HepG2 (cell line): ENCODE results near the gene NSMCE1. TPM values are rescaled to one million over a fixed set of nuclear protein-coding genes. Genes with fewer than 3 reads are reported as not detected.

Source experiments
- BRCA1 ChIP-seq: sonication (generic); formaldehyde crosslinking; IDR thresholded peaks from 2 replicates; pipeline ENCODE4 v1.4.0; 2020; ENCODE audit warnings: missing genetic modification reagents
- CHD4 ChIP-seq: fragments of 200-600 bp; sonication (generic); IDR thresholded peaks from 2 replicates; pipeline ENCODE4 v1.7.0; 2017; ENCODE audit warnings: mild to moderate bottlenecking, low read length, borderline replicate concordance
- GABPA ChIP-seq, 2 experiments: IDR thresholded peaks; 2 replicates each; pipeline ENCODE4 v1.6.1; 2011 to 2016; ENCODE audit warnings: low read depth in 2 of 2, low read length in 1 of 2, missing biosample characterization in 1 of 2, missing genetic modification characterization in 1 of 2
- GATAD2A ChIP-seq: IDR thresholded peaks from 2 replicates; pipeline ENCODE4 v1.6.1; 2016
- HCFC1 ChIP-seq: fragments of 150-350 bp; IDR thresholded peaks from 2 replicates; pipeline ENCODE4 v1.6.1; 2014; ENCODE audit warnings: low read depth, low read length
- IKZF1 ChIP-seq: fragments of 450-650 bp; IDR thresholded peaks from 2 replicates; pipeline ENCODE4 v1.7.1; 2016
- KLF9 ChIP-seq: IDR thresholded peaks from 2 replicates; pipeline ENCODE4 v1.6.1; 2016; ENCODE audit warnings: low read depth
- MTF1 ChIP-seq: sonication (generic); formaldehyde crosslinking; IDR thresholded peaks from 2 replicates; pipeline ENCODE4 v1.5.0; 2020; ENCODE audit warnings: missing genetic modification reagents
- MXD4 ChIP-seq: IDR thresholded peaks from 2 replicates; pipeline ENCODE4 v1.6.1; 2016; ENCODE audit warnings: mild to moderate bottlenecking, missing biosample characterization, missing genetic modification reagents
- NONO ChIP-seq, 2 experiments: fragments of 450-650 bp in 1 of 2; sonication (generic) in 1 of 2; formaldehyde crosslinking in 1 of 2; IDR thresholded peaks in 1 of 2; conservative IDR thresholded peaks in 1 of 2; 2 replicates each; pipeline versions ENCODE4 v1.6.1 to v1.8.0; 2017 to 2022; ENCODE audit warnings: mild to moderate bottlenecking in 1 of 2, missing genetic modification reagents in 1 of 2, moderate library complexity in 1 of 2
- PCBP2 ChIP-seq: fragments of 200-400 bp; formaldehyde crosslinking; optimal IDR thresholded peaks from 2 replicates; pipeline ENCODE3; 2018; ENCODE audit warnings: low read length, low read depth; ENCODE audit not compliant: poor library complexity, severe bottlenecking
- POLR2G ChIP-seq: fragments of 200-400 bp; formaldehyde crosslinking; IDR thresholded peaks from 2 replicates; pipeline ENCODE4 v1.6.1; 2018; ENCODE audit warnings: mild to moderate bottlenecking, low read depth, low read length, moderate library complexity
- SNAPC2 ChIP-seq: sonication (generic); formaldehyde crosslinking; IDR thresholded peaks from 2 replicates; pipeline ENCODE4 v1.8.1; 2022; ENCODE audit warnings: mild to moderate bottlenecking, missing genetic modification reagents
- SOX5 ChIP-seq: IDR thresholded peaks from 2 replicates; pipeline ENCODE4 v1.6.1; 2016; ENCODE audit warnings: borderline replicate concordance
- THAP11 ChIP-seq: IDR thresholded peaks from 2 replicates; pipeline ENCODE4 v1.6.1; 2016; ENCODE audit warnings: missing biosample characterization, missing genetic modification reagents
- YEATS4 ChIP-seq: sonication (generic); formaldehyde crosslinking; IDR thresholded peaks from 2 replicates; pipeline ENCODE4 v1.4.0; 2020; ENCODE audit warnings: missing genetic modification reagents, borderline replicate concordance
- ZNF17 ChIP-seq: sonication (generic); formaldehyde crosslinking; IDR thresholded peaks from 2 replicates; pipeline ENCODE4 v1.5.0; 2020; ENCODE audit warnings: mild to moderate bottlenecking, missing genetic modification reagents
- ZNF180 ChIP-seq: sonication (generic); formaldehyde crosslinking; IDR thresholded peaks from 2 replicates; pipeline ENCODE4 v1.4.0; 2020; ENCODE audit warnings: low read depth, missing genetic modification reagents, borderline replicate concordance
- ZNF34 ChIP-seq: sonication (generic); formaldehyde crosslinking; IDR thresholded peaks from 2 replicates; pipeline ENCODE4 v1.4.0; 2020; ENCODE audit warnings: mild to moderate bottlenecking, missing genetic modification reagents, borderline replicate concordance
- ZNF674 ChIP-seq: sonication (generic); formaldehyde crosslinking; IDR thresholded peaks from 2 replicates; pipeline ENCODE4 v1.5.0; 2020; ENCODE audit warnings: low read depth, mild to moderate bottlenecking, missing genetic modification reagents
- polyA plus RNA-seq, 8 experiments: library from polyadenylated mRNA; depleted of rRNA in 3 of 8; stranded (reverse) in 7 of 8; unstranded in 1 of 8; fragments of >200 nt; fragmentation: Illumina TruSeq in 4 of 8; extraction: Trizol in 4 of 8; gene quantifications; 2 replicates each; pipeline versions ENCODE4 v1.2.1 to v1.2.3, GENCODE V29; 2011 to 2016; ENCODE audit warnings: low read depth in 4 of 8, missing spikeins in 1 of 8, mixed read lengths in 1 of 8; ENCODE audit not compliant: insufficient read depth in 1 of 8
- total RNA-seq, 5 experiments: library from RNA; depleted of rRNA; stranded (reverse); fragments of >200 nt; fragmentation: Illumina TruSeq; extraction: Trizol; gene quantifications; 2 replicates each; pipeline ENCODE4 v1.2.3, GENCODE V29; 2016; ENCODE audit warnings: low read depth in 1 of 5
- TF ChIP-seq, protein P1 (sequence below): sonication (generic); formaldehyde crosslinking; IDR thresholded peaks from 2 replicates; pipeline ENCODE4 v1.4.0; 2020; ENCODE audit warnings: mild to moderate bottlenecking, missing genetic modification reagents, borderline replicate concordance
- TF ChIP-seq, protein P2 (sequence below): sonication (generic); formaldehyde crosslinking; IDR thresholded peaks from 2 replicates; pipeline ENCODE4 v1.5.1; 2020; ENCODE audit warnings: missing genetic modification reagents, mild to moderate bottlenecking, borderline replicate concordance
- TF ChIP-seq, protein P3 (sequence below): sonication (generic); formaldehyde crosslinking; IDR thresholded peaks from 2 replicates; pipeline ENCODE4 v1.8.0; 2023; ENCODE audit warnings: mild to moderate bottlenecking, missing genetic modification reagents

The NSMCE1 gene
- total and polyA plus RNA-seq, 2 of the 13 experiments (the other 11 are each of a cell fraction or from before 2014, with no cell fraction given), result 42.7 to 52.9 TPM

DNA sequence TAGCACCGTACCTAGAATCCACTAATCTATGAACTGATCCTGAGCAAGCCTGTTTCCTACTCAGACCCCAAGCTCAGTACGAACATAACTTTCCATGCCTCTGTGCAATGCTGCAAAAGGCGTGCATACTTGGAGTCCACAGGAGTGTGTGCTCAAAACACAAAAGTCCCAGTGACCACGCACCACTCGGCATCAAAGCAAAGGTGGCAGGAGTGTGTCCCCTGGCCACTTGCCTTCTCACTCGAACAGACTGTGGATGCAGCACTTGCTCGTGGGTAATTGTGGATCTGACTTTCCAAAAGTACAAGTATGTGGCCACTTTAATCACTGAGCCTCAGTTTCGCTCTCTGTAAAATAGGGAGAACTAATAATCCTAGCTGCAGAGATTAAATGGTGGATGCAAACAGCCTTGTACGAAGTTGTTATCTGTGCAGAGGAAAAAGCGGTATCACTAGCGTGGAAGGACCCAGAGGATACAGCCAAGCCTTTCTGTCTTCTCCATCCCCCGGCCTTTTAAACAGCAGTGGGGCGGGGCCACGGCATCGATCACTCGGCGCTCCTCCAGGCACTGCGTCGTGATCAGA, 65.6 kb downstream of the NSMCE1 start (continued):
- TF ChIP-seq SNAPC2 (no peak), GABPA (IDR thresholded peaks at IDR 0.05; ENCODE audit: low read depth, low read length) (no peak), GABPA (CRISPR knock-in tag; IDR thresholded peaks at IDR 0.05; ENCODE audit: low read depth) (peak; percentile 33; the same call in 1 of the 2 replicates), ZNF180 (CRISPR knock-in tag) (no peak), ZNF674 (no peak), NONO (IDR thresholded peaks at IDR 0.05) (no peak), NONO (CRISPR knock-in tag; conservative IDR thresholded peaks at IDR 0.05) (no peak), SOX5 (CRISPR knock-in tag) (no peak), MTF1 (CRISPR knock-in tag) (no peak), MXD4 (CRISPR knock-in tag) (no peak), HCFC1 (peak; percentile 64), POLR2G (no peak), GATAD2A (peak; percentile 86; the same call in 1 of the 2 replicates), IKZF1 (no peak), PCBP2 (no peak), KLF9 (CRISPR knock-in tag) (no peak), THAP11 (CRISPR knock-in tag) (peak; percentile 94), YEATS4 (CRISPR knock-in tag) (no peak), BRCA1 (CRISPR knock-in tag) (no peak), ZNF34 (CRISPR knock-in tag) (no peak), ZNF17 (CRISPR knock-in tag) (no peak), CHD4 (peak; percentile 81; the same call in 1 of the 2 replicates)
- TF ChIP-seq, protein P1, sequence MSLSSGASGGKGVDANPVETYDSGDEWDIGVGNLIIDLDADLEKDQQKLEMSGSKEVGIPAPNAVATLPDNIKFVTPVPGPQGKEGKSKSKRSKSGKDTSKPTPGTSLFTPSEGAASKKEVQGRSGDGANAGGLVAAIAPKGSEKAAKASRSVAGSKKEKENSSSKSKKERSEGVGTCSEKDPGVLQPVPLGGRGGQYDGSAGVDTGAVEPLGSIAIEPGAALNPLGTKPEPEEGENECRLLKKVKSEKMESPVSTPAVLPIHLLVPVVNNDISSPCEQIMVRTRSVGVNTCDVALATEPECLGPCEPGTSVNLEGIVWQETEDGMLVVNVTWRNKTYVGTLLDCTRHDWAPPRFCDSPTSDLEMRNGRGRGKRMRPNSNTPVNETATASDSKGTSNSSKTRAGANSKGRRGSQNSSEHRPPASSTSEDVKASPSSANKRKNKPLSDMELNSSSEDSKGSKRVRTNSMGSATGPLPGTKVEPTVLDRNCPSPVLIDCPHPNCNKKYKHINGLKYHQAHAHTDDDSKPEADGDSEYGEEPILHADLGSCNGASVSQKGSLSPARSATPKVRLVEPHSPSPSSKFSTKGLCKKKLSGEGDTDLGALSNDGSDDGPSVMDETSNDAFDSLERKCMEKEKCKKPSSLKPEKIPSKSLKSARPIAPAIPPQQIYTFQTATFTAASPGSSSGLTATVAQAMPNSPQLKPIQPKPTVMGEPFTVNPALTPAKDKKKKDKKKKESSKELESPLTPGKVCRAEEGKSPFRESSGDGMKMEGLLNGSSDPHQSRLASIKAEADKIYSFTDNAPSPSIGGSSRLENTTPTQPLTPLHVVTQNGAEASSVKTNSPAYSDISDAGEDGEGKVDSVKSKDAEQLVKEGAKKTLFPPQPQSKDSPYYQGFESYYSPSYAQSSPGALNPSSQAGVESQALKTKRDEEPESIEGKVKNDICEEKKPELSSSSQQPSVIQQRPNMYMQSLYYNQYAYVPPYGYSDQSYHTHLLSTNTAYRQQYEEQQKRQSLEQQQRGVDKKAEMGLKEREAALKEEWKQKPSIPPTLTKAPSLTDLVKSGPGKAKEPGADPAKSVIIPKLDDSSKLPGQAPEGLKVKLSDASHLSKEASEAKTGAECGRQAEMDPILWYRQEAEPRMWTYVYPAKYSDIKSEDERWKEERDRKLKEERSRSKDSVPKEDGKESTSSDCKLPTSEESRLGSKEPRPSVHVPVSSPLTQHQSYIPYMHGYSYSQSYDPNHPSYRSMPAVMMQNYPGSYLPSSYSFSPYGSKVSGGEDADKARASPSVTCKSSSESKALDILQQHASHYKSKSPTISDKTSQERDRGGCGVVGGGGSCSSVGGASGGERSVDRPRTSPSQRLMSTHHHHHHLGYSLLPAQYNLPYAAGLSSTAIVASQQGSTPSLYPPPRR (CRISPR knock-in tag), result 0 out of 2 replicates have a peak, but pooled peaks have one; percentile 79
- TF ChIP-seq, protein P2, sequence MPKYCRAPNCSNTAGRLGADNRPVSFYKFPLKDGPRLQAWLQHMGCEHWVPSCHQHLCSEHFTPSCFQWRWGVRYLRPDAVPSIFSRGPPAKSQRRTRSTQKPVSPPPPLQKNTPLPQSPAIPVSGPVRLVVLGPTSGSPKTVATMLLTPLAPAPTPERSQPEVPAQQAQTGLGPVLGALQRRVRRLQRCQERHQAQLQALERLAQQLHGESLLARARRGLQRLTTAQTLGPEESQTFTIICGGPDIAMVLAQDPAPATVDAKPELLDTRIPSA, result no peak
- TF ChIP-seq, protein P3, sequence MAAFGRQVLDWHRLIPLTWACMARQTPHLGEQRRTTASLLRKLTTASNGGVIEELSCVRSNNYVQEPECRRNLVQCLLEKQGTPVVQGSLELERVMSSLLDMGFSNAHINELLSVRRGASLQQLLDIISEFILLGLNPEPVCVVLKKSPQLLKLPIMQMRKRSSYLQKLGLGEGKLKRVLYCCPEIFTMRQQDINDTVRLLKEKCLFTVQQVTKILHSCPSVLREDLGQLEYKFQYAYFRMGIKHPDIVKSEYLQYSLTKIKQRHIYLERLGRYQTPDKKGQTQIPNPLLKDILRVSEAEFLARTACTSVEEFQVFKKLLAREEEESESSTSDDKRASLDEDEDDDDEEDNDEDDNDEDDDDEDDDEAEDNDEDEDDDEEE (CRISPR knock-in tag), result no peak
